Astrocyte (in vitro differentiated cells and primary cell): Measurements from ENCODE around the gene MYH16. TPM values are rescaled to one million over a fixed set of nuclear protein-coding genes. Genes with fewer than 3 reads are reported as not detected.

ENCODE experiments used
- DNase-seq: peaks from one replicate; pipeline ENCODE4 v3.0.0-alpha.2; 2010; ENCODE audit warnings: low read depth
- FAIRE-seq: peaks from 2 replicates; lab custom pipeline; 2011; peaks lifted over from hg19 to GRCh38; lab: Jason Lieb, UNC
- H2AFZ ChIP-seq: 2 replicates; pipeline ENCODE4 v1.6.0; 2012; ENCODE audit warnings: low read depth, low read length, inconsistent platforms
- H3K27ac ChIP-seq: 2 replicates; pipeline ENCODE4 v1.5.1; 2011; ENCODE audit warnings: low read depth, low read length, inconsistent platforms
- H3K27me3 ChIP-seq: 2 replicates; pipeline ENCODE4 v1.6.0; 2011; ENCODE audit warnings: low read length, inconsistent platforms; ENCODE audit not compliant: insufficient read depth
- H3K36me3 ChIP-seq: 2 replicates; pipeline ENCODE4 v1.5.1; 2011; ENCODE audit warnings: low read length, inconsistent platforms; ENCODE audit not compliant: insufficient read depth
- H3K4me1 ChIP-seq: 2 replicates; pipeline ENCODE4 v1.5.1; 2011; ENCODE audit warnings: low read length, inconsistent platforms; ENCODE audit not compliant: insufficient read depth
- H3K4me2 ChIP-seq: 2 replicates; pipeline ENCODE4 v1.6.0; 2012; ENCODE audit warnings: low read length, inconsistent platforms
- H3K4me3 ChIP-seq: 2 replicates; pipeline ENCODE4 v1.5.1; 2011; ENCODE audit warnings: low read depth, mild to moderate bottlenecking, low read length, inconsistent platforms; ENCODE audit not compliant: insufficient read depth
- H3K79me2 ChIP-seq: 2 replicates; pipeline ENCODE4 v1.6.0; 2012; ENCODE audit warnings: mild to moderate bottlenecking, low read length, inconsistent platforms; ENCODE audit not compliant: insufficient read depth
- H3K9ac ChIP-seq: 2 replicates; pipeline ENCODE4 v1.6.0; 2012; ENCODE audit warnings: mild to moderate bottlenecking, low read length, inconsistent platforms
- H3K9me3 ChIP-seq: 2 replicates; pipeline ENCODE4 v1.5.1; 2012; ENCODE audit warnings: low read depth, mild to moderate bottlenecking, low read length, inconsistent platforms; ENCODE audit not compliant: insufficient read depth
- H4K20me1 ChIP-seq: 2 replicates; pipeline ENCODE4 v1.6.0; 2012; ENCODE audit warnings: low read length, inconsistent platforms; ENCODE audit not compliant: insufficient read depth
- H3K27ac Mint-ChIP-seq: one replicate; pipeline ENCODE4 v1.8.0; 2021; ENCODE audit warnings: mild to moderate bottlenecking, mixed read lengths; ENCODE audit not compliant: unreplicated experiment
- H3K27me3 Mint-ChIP-seq: one replicate; pipeline ENCODE4 v1.8.0; 2021; ENCODE audit warnings: low read depth, mixed read lengths; ENCODE audit not compliant: unreplicated experiment
- H3K36me3 Mint-ChIP-seq: one replicate; pipeline ENCODE4 v1.8.0; 2021; ENCODE audit warnings: low read depth, mixed read lengths; ENCODE audit not compliant: unreplicated experiment
- H3K4me1 Mint-ChIP-seq: one replicate; pipeline ENCODE4 v1.8.0; 2021; ENCODE audit warnings: low read depth, mixed read lengths; ENCODE audit not compliant: unreplicated experiment
- H3K4me3 Mint-ChIP-seq: one replicate; pipeline ENCODE4 v1.8.0; 2021; ENCODE audit warnings: mild to moderate bottlenecking, moderate library complexity, mixed read lengths; ENCODE audit not compliant: unreplicated experiment
- H3K9me3 Mint-ChIP-seq: one replicate; pipeline ENCODE4 v1.8.0; 2021; ENCODE audit warnings: mild to moderate bottlenecking, mixed read lengths; ENCODE audit not compliant: unreplicated experiment
- EZH2 ChIP-seq: IDR thresholded peaks from 2 replicates; pipeline ENCODE4 v1.6.1; 2012; ENCODE audit warnings: mild to moderate bottlenecking, low read length, inconsistent platforms; ENCODE audit not compliant: insufficient read depth
- total RNA-seq: library from RNA; stranded (reverse); gene quantifications from 2 replicates; pipeline ENCODE4 v1.2.1, GENCODE V29; 2021
- TF ChIP-seq, protein P1 (sequence below): IDR thresholded peaks from 2 replicates; pipeline ENCODE4 v1.5.1; 2011; ENCODE audit warnings: low read depth, mild to moderate bottlenecking, inconsistent platforms, low read length, moderate library complexity; ENCODE audit not compliant: insufficient read depth

Gene MYH16
- total RNA-seq, 1 donor from 2014 or later: 0.11 TPM

DNA sequence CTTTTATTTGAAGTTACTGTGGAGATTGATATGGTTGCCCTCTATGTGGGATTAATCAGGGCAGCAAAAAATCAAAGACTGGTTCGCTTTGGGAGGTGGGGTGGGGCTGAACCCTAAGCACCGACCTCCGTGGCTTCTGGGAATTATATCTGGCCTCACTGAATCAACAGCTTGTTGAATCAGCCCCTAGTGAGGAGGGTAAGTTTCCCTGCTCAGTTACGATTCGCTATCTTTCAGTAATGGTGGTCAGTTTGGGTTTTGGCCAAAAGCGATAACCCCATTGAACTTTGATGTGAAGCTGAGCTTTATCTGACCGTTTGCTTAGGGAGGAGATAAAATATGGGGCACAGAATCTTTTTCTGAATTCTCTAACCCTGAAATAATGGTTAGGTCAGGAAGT, 36.5 kb downstream of the MYH16 start:
- Mint-ChIP-seq H3K27me3 (peaks cover 12% of the 10 kb centered on the region), H3K9me3 (peaks cover 12% of the 10 kb centered on the region), H3K36me3 (peaks cover 14% of the 10 kb centered on the region), H3K4me1 (no peaks in the 10 kb centered on the region), H3K4me3 (no peak overlapping the region), H3K27ac (no peak overlapping the region)
- FAIRE-seq (no peak), DNase-seq (no peak)
- Histone ChIP-seq H2AFZ (no peak overlapping the region), H3K4me1 (no peaks in the 10 kb centered on the region), H3K27me3 (no peaks in the 10 kb centered on the region), H4K20me1 (no peaks in the 10 kb centered on the region), H3K4me3 (no peak overlapping the region), H3K79me2 (no peaks in the 10 kb centered on the region), H3K27ac (no peak overlapping the region), H3K9me3 (no peaks in the 10 kb centered on the region), H3K36me3 (no peaks in the 10 kb centered on the region), H3K4me2 (no peak overlapping the region), H3K9ac (no peak overlapping the region)
- TF ChIP-seq, protein P1, sequence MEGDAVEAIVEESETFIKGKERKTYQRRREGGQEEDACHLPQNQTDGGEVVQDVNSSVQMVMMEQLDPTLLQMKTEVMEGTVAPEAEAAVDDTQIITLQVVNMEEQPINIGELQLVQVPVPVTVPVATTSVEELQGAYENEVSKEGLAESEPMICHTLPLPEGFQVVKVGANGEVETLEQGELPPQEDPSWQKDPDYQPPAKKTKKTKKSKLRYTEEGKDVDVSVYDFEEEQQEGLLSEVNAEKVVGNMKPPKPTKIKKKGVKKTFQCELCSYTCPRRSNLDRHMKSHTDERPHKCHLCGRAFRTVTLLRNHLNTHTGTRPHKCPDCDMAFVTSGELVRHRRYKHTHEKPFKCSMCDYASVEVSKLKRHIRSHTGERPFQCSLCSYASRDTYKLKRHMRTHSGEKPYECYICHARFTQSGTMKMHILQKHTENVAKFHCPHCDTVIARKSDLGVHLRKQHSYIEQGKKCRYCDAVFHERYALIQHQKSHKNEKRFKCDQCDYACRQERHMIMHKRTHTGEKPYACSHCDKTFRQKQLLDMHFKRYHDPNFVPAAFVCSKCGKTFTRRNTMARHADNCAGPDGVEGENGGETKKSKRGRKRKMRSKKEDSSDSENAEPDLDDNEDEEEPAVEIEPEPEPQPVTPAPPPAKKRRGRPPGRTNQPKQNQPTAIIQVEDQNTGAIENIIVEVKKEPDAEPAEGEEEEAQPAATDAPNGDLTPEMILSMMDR: no peak
- TF ChIP-seq EZH2: no peak

DNA sequence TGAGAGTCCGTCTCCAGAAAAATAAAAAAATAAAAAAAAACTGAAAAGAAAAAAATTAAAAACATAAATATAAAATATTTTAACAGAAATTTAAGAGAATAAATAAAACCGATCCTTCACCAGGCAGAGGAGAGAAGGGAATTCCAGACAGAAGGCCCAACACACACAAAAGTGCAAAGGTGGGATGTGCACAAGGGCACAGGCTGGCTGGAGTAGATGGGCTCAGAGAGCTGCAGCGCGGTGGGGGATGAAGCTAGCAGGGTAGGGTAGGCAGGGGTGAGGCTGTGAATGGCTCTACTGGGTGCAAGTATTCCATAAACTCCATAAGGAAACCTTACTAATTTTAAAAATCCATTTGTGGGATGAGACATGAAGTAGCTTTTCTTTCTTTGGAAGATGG, 37.4 kb downstream of the MYH16 start:
- H3K27ac ChIP-seq: no peak overlapping the region
- H3K9me3 Mint-ChIP-seq: peaks cover 12% of the 10 kb centered on the region
- H3K36me3 Mint-ChIP-seq: peaks cover 11% of the 10 kb centered on the region
- no peak overlapping the region for H3K4me3 ChIP-seq
- DNase-seq: no peak
- H3K4me3 Mint-ChIP-seq: no peak overlapping the region
- no peaks in the 10 kb centered on the region for H4K20me1 ChIP-seq
- H3K27me3 ChIP-seq: no peaks in the 10 kb centered on the region
- no peaks in the 10 kb centered on the region for H3K4me1 ChIP-seq
- H3K4me2 ChIP-seq: no peak overlapping the region
- peaks cover 9% of the 10 kb centered on the region for H3K27me3 Mint-ChIP-seq
- no peaks in the 10 kb centered on the region for H3K4me1 Mint-ChIP-seq
- no peak for TF ChIP-seq EZH2
- TF ChIP-seq, protein P1: no peak
- H3K36me3 ChIP-seq: no peaks in the 10 kb centered on the region
- no peak overlapping the region for H3K9ac ChIP-seq
- H3K79me2 ChIP-seq: no peaks in the 10 kb centered on the region
- H2AFZ ChIP-seq: no peak overlapping the region
- no peak overlapping the region for H3K27ac Mint-ChIP-seq
- no peak for FAIRE-seq
- no peaks in the 10 kb centered on the region for H3K9me3 ChIP-seq

DNA sequence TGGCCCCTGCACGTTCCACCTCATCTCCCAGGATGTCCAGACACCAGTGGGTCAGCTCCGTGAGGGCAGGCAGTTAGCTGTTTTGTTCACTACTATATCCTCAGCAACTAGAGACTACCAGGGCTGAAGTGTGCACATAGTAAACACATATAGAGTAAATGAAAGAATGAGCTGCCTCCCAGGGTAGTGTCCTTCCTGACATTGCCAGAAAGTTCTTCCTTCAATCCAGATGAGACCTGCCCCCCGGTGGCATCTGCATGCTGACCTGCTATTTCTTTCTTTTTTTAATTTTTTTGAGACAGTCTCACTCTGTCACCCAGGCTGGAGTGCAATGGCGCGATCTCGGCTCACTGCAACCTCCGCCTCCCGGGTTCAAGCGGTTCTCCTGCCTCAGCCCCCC, 39.1 kb downstream of the MYH16 start:
- DNase-seq (no peak), FAIRE-seq (no peak)
- Mint-ChIP-seq H3K4me1 (no peaks in the 10 kb centered on the region), H3K4me3 (no peak overlapping the region), H3K36me3 (peaks cover 7% of the 10 kb centered on the region), H3K9me3 (peaks cover 6% of the 10 kb centered on the region), H3K27me3 (no peaks in the 10 kb centered on the region), H3K27ac (no peak overlapping the region)
- no peak for TF ChIP-seq EZH2
- H2AFZ ChIP-seq: no peak overlapping the region
- H3K4me2 ChIP-seq: no peak overlapping the region
- no peaks in the 10 kb centered on the region for H4K20me1 ChIP-seq
- H3K79me2 ChIP-seq: no peaks in the 10 kb centered on the region
- H3K9ac ChIP-seq: no peak overlapping the region
- H3K9me3 ChIP-seq: no peaks in the 10 kb centered on the region
- H3K27ac ChIP-seq: no peak overlapping the region
- no peak overlapping the region for H3K4me3 ChIP-seq
- no peaks in the 10 kb centered on the region for H3K36me3 ChIP-seq
- no peaks in the 10 kb centered on the region for H3K27me3 ChIP-seq
- H3K4me1 ChIP-seq: no peaks in the 10 kb centered on the region
